Chondrocyte (in vitro differentiated cells): ENCODE measurements around the gene KIF16B. TPM values are rescaled to one million over a fixed set of nuclear protein-coding genes. Genes with fewer than 3 reads are reported as not detected.

Source experiments
- DNase-seq: peaks from one replicate; pipeline ENCODE4 v3.0.0; 2021; ENCODE audit warnings: mixed read lengths, low spot score
- H3K27ac Mint-ChIP-seq: one replicate; pipeline ENCODE4 v1.8.0; 2021; ENCODE audit warnings: mild to moderate bottlenecking, moderate library complexity, mixed read lengths; ENCODE audit not compliant: unreplicated experiment
- H3K27me3 Mint-ChIP-seq: 2 replicates; pipeline ENCODE4 v1.8.0; 2021; ENCODE audit warnings: low read depth, mixed read lengths
- H3K36me3 Mint-ChIP-seq: 2 replicates; pipeline ENCODE4 v1.8.0; 2021; ENCODE audit warnings: low read depth, mixed read lengths
- H3K4me1 Mint-ChIP-seq: 2 replicates; pipeline ENCODE4 v1.8.0; 2021; ENCODE audit warnings: low read depth, mild to moderate bottlenecking, mixed read lengths
- H3K4me3 Mint-ChIP-seq: one replicate; pipeline ENCODE4 v1.8.0; 2021; ENCODE audit warnings: mild to moderate bottlenecking, moderate library complexity, mixed read lengths; ENCODE audit not compliant: unreplicated experiment
- H3K9me3 Mint-ChIP-seq: 2 replicates; pipeline ENCODE4 v1.8.0; 2021; ENCODE audit warnings: low read depth, mixed read lengths
- total RNA-seq: library from RNA; stranded (reverse); gene quantifications from 3 replicates; pipeline ENCODE4 v1.2.1, GENCODE V29; 2021
- TF ChIP-seq, protein P1 (sequence below): fragments of 200-600 bp; sonication (generic); IDR thresholded peaks from 2 replicates; pipeline ENCODE4 v1.5.0; 2021; ENCODE audit warnings: antibody characterized with exemption, mild to moderate bottlenecking, moderate library complexity

The KIF16B gene
- total RNA-seq, 1 donor from 2014 or later = 11.2 TPM

DNA sequence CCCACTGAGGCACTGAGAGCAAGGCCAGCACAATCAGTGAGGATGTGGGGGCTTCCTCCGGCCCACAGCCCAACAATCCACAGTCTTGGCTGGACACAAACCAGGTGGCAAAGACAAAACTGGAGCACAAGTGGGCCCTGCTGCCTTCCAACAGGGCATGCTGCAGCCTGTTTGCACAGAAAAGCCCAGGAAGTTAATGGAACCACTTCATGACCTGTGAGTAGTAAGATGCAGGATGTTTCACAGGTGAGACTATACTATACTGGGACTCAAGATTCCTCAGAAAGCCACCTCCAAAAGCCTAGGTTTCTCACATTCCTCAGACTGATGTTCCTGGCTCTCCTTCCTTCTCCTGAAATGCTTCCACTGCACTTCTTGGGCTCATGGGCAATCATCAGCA is 235.5 kb downstream of the KIF16B start:
- H3K27ac Mint-ChIP-seq = no peak overlapping the region
- no peak overlapping the region for H3K4me3 Mint-ChIP-seq
- H3K9me3 Mint-ChIP-seq = peaks cover 13% of the 10 kb centered on the region
- TF ChIP-seq, protein P1, sequence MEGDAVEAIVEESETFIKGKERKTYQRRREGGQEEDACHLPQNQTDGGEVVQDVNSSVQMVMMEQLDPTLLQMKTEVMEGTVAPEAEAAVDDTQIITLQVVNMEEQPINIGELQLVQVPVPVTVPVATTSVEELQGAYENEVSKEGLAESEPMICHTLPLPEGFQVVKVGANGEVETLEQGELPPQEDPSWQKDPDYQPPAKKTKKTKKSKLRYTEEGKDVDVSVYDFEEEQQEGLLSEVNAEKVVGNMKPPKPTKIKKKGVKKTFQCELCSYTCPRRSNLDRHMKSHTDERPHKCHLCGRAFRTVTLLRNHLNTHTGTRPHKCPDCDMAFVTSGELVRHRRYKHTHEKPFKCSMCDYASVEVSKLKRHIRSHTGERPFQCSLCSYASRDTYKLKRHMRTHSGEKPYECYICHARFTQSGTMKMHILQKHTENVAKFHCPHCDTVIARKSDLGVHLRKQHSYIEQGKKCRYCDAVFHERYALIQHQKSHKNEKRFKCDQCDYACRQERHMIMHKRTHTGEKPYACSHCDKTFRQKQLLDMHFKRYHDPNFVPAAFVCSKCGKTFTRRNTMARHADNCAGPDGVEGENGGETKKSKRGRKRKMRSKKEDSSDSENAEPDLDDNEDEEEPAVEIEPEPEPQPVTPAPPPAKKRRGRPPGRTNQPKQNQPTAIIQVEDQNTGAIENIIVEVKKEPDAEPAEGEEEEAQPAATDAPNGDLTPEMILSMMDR = no peak
- H3K4me1 Mint-ChIP-seq = no peaks in the 10 kb centered on the region
- no peaks in the 10 kb centered on the region for H3K27me3 Mint-ChIP-seq
- H3K36me3 Mint-ChIP-seq = peaks cover 18% of the 10 kb centered on the region
- no peak for DNase-seq

DNA sequence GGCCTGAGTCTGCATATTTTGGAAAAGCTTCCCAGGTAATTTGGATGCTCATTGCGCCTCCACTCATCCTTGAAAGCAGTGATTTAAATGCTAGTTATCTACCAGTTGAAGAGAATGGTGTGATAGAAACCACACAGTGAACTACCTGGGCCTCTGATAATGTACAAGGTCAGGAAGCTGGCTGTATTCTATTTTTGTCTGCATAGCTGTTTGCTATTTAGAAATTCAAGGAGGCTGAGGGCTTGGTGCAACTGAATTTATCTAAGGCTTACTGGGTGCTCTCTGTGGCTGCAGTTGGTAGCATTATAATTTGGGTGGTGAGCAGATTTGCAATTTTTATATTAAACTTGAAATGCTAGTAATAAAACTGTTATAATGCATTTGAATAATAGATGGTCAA is 245.6 kb downstream of the KIF16B start:
- no peaks in the 10 kb centered on the region for H3K27me3 Mint-ChIP-seq
- TF ChIP-seq, protein P1 = no peak
- no peak overlapping the region for H3K4me3 Mint-ChIP-seq
- no peak overlapping the region for H3K27ac Mint-ChIP-seq
- H3K4me1 Mint-ChIP-seq = no peaks in the 10 kb centered on the region
- peaks cover 21% of the 10 kb centered on the region for H3K9me3 Mint-ChIP-seq
- no peak for DNase-seq
- peaks cover 6% of the 10 kb centered on the region for H3K36me3 Mint-ChIP-seq

DNA sequence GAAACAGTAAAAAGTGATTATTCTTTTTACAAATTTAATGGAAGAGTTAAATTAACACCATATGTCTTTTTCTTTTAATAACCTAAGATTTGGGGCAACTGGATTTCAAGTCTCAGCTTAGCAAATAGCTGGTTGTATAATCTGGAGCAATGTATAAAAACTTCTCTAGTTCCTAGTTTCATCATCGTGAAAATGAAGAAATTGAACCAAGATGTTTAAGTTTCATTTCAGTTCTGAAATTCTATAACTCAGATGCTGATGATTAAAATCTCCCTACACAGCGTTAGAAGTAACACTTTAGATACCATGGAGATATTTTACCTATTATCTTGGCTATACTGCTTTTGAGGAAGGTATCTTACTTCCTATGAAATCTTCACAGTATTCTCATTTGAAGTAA is 252.0 kb downstream of the KIF16B start:
- H3K4me1 Mint-ChIP-seq = no peaks in the 10 kb centered on the region

DNA sequence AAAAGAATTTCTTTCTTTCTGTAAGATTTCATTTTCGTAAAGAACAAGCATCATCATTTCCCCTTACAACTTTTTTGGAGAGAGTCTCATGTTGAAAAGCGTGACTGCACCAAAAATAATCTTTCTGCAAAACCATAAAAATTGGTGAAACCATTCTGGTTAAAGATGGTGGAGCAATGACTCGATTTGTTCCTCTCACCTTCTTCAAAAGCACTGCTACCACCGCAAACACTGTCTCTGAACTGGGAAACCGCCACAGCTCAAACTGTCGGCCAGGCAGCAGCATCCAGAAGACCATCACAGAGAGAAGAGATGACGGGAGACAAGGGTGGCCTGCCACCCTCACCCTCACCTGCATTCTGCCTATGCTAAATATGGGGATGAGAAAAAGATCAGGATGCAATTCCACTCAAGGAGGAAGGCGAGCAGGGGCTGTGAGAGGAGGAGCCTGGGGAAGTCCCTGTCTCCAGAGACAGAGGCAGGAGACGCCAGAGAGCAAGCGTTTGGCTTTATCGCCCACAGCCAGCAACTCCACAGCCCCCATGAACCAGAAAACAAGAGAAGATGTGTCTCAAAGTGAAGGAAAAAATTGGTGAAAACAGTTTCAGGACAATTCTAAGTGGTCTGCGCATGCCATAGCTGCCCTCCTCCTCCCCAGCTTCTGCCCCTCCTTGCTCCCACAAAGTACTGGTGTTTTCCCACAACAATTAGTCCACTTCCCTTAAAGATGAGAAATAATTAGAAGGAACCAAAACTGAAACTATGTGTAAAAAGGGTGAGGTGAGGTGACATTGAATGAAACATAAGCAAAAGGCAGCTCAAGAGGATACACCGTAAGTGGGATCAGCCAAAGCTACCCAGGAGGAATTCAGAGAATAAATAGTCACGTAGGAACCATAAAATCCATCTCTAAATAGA is 255.5 kb downstream of the KIF16B start:
- Mint-ChIP-seq H3K27ac (no peak overlapping the region), H3K9me3 (no peaks in the 10 kb centered on the region), H3K4me1 (no peaks in the 10 kb centered on the region), H3K4me3 (no peak overlapping the region), H3K27me3 (no peaks in the 10 kb centered on the region), H3K36me3 (peaks cover 2% of the 10 kb centered on the region)
- no peak for DNase-seq
- TF ChIP-seq, protein P1 = no peak

More for the DNA sequence above, 252.0 kb downstream of the KIF16B start:
- TF ChIP-seq, protein P1 = no peak
- DNase-seq = no peak
- Mint-ChIP-seq H3K36me3 (peaks cover 4% of the 10 kb centered on the region), H3K27me3 (no peaks in the 10 kb centered on the region), H3K9me3 (peaks cover 17% of the 10 kb centered on the region), H3K4me3 (no peak overlapping the region), H3K27ac (no peak overlapping the region)

DNA sequence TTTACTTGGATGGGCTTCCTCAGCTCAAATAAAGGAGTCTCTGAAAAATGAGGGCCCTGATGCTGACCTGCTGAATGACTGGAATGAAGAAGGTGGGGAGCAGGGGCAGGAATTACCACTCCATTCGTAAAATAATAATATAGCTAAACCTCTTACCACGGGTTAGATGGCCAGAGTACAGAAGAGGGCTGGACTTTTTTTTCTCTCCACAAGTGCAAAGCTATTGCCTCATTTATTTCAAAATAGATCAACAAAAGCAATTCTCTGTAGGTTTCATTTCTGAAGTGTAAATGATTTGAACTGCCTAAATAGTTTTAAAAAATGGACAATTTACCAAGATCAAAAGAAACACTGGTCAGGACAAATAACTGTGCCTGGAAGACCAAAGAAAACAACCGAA is 256.7 kb downstream of the KIF16B start:
- Mint-ChIP-seq H3K36me3 (peaks cover 2% of the 10 kb centered on the region), H3K4me1 (peaks cover 8% of the 10 kb centered on the region), H3K4me3 (no peak overlapping the region), H3K27ac (no peak overlapping the region), H3K9me3 (no peaks in the 10 kb centered on the region), H3K27me3 (no peaks in the 10 kb centered on the region)
- DNase-seq = no peak
- TF ChIP-seq, protein P1 = no peak
